B cell (primary cell): Measurements from ENCODE around the gene EXOC3L2. TPM values are rescaled to one million over a fixed set of nuclear protein-coding genes. Genes with fewer than 3 reads are reported as not detected.

Source experiments
- ATAC-seq: fragments of 200-7000 bp; cut with Tn5 transposase; one replicate; pipeline ENCODE4 v1.10.0; 2021; ENCODE audit warnings: low read depth, mild to moderate bottlenecking, moderate number of reproducible peaks, moderate library complexity
- CTCF ChIA-PET: fragments of 350-600 bp; sonication (Branson Sonifier 250); formaldehyde crosslinking; loops from one replicate; lab custom pipeline; 2021; ENCODE audit warnings: antibody characterized with exemption, inconsistent platforms; lab: Charles Lee
- POLR2A ChIA-PET: fragments of 350-600 bp; sonication (Branson Sonifier 250); formaldehyde crosslinking; loops from one replicate; lab custom pipeline; 2021; ENCODE audit warnings: antibody characterized with exemption; lab: Charles Lee
- DNase-seq: peaks from one replicate; pipeline ENCODE4 v3.0.0; 2013
- H2AFZ ChIP-seq: 2 replicates; pipeline ENCODE4 v1.6.1; 2012; ENCODE audit warnings: mild to moderate bottlenecking, low read depth, low read length; ENCODE audit not compliant: insufficient read depth, poor library complexity, severe bottlenecking
- H3K27ac ChIP-seq, 2 donors: 1 replicate in 1 of 2; 2 replicates in 1 of 2; pipeline ENCODE4 v1.5.1; 2012 to 2013; ENCODE audit warnings: low read length in 2 of 2, mild to moderate bottlenecking in 2 of 2, moderate library complexity in 1 of 2
- H3K27me3 ChIP-seq, 4 experiments: fragments of 200-600 bp in 1 of 4; sonication (generic) in 1 of 4; replicated peaks in 1 of 4; 1 replicate in 2 of 4; 2 replicates in 2 of 4; pipeline versions ENCODE4 v1.6.1 to v1.7.0; 2013 to 2016; ENCODE audit warnings: low read length in 3 of 4, mild to moderate bottlenecking in 2 of 4, mixed read lengths in 1 of 4, moderate library complexity in 1 of 4; ENCODE audit not compliant: insufficient read depth in 4 of 4, control insufficient read depth in 3 of 4; ENCODE audit errors: control extremely low read depth in 1 of 4
- H3K36me3 ChIP-seq, 2 experiments: replicated peaks in 1 of 2; 1 replicate in 1 of 2; 2 replicates in 1 of 2; pipeline versions ENCODE4 v1.6.1 to v1.7.1; 2013; ENCODE audit warnings: low read length in 1 of 2; ENCODE audit not compliant: insufficient read depth in 2 of 2, control insufficient read depth in 1 of 2; ENCODE audit errors: control extremely low read depth in 1 of 2, extremely low read depth in 1 of 2
- H3K4me1 ChIP-seq, 2 donors: fragments of 200-600 bp in 1 of 2; sonication (generic) in 1 of 2; 1 replicate in 1 of 2; 2 replicates in 1 of 2; pipeline versions ENCODE4 v1.5.1 to v1.6.1; 2013 to 2017; ENCODE audit warnings: low read length in 2 of 2; ENCODE audit not compliant: control insufficient read depth in 2 of 2, insufficient read depth in 2 of 2
- H3K4me2 ChIP-seq: replicated peaks from 2 replicates; pipeline ENCODE3; 2012; ENCODE audit warnings: mild to moderate bottlenecking, low read depth, low read length; ENCODE audit not compliant: poor library complexity, severe bottlenecking
- H3K4me3 ChIP-seq, 5 experiments: fragments of 200-600 bp in 1 of 5; sonication (generic) in 1 of 5; 1 replicate in 3 of 5; 2 replicates in 2 of 5; pipeline versions ENCODE4 v1.5.1 to v1.7.0; 2011 to 2016; ENCODE audit warnings: low read length in 4 of 5, mild to moderate bottlenecking in 4 of 5, low read depth in 2 of 5, control low read depth in 1 of 5, moderate library complexity in 1 of 5; ENCODE audit not compliant: insufficient read depth in 1 of 5; ENCODE audit errors: control extremely low read depth in 1 of 5, extremely low read depth in 1 of 5
- H3K79me2 ChIP-seq: fragments of 200-600 bp; sonication (generic); one replicate; pipeline ENCODE4 v1.6.0; 2016; ENCODE audit warnings: low read length; ENCODE audit not compliant: control insufficient read depth, insufficient read depth
- H3K9ac ChIP-seq: fragments of 200-600 bp; sonication (generic); 2 replicates; pipeline ENCODE4 v1.6.1; 2017; ENCODE audit warnings: mild to moderate bottlenecking, low read length, moderate library complexity
- H3K9me3 ChIP-seq, 3 donors: one replicate each; pipeline versions ENCODE4 v1.6.1 to v1.7.1; 2013; ENCODE audit warnings: low read length in 2 of 3; ENCODE audit not compliant: control insufficient read depth in 2 of 3, insufficient read depth in 1 of 3; ENCODE audit errors: control extremely low read depth in 1 of 3
- H4K20me1 ChIP-seq: 2 replicates; pipeline ENCODE4 v1.6.0; 2012; ENCODE audit warnings: mild to moderate bottlenecking, low read length; ENCODE audit not compliant: insufficient read depth, control insufficient read depth, poor library complexity, severe bottlenecking
- H3K27ac Mint-ChIP-seq: one replicate; pipeline ENCODE4 v1.8.0; 2021; ENCODE audit warnings: mixed read lengths
- H3K27me3 Mint-ChIP-seq: one replicate; pipeline ENCODE4 v1.8.0; 2021; ENCODE audit warnings: mixed read lengths
- H3K4me1 Mint-ChIP-seq: one replicate; pipeline ENCODE4 v1.8.0; 2021; ENCODE audit warnings: mixed read lengths
- H3K4me3 Mint-ChIP-seq: one replicate; pipeline ENCODE4 v1.8.0; 2021; ENCODE audit warnings: mixed read lengths
- H3K9me3 Mint-ChIP-seq: one replicate; pipeline ENCODE4 v1.8.0; 2022; ENCODE audit warnings: mixed read lengths; ENCODE audit not compliant: insufficient read depth
- CTCF ChIP-seq: fragments of 200-600 bp; IDR thresholded peaks from one replicate; pipeline ENCODE4 v1.8.0; 2022; ENCODE audit warnings: antibody characterized with exemption, mild to moderate bottlenecking
- EZH2 ChIP-seq: IDR thresholded peaks from 2 replicates; pipeline ENCODE4 v1.6.1; 2012; ENCODE audit warnings: borderline replicate concordance, low read depth, mild to moderate bottlenecking, moderate library complexity, low read length; ENCODE audit not compliant: insufficient read depth, poor library complexity, severe bottlenecking
- WGBS: methylation state at CpG from one replicate; pipeline ENCODE4 v1.1.5; 2013; ENCODE audit warnings: missing lambda C conversion rate; ENCODE audit not compliant: insufficient coverage; 5-methylcytosine and 5-hydroxymethylcytosine counted together
- intact Hi-C: fragments of 100-400 bp; cut with micrococcal nuclease; formaldehyde crosslinking; loops from one replicate; pipeline ENCODE4 v1.10.0; 2022
- polyA plus RNA-seq: library from polyadenylated mRNA; depleted of rRNA; stranded (reverse); fragments of >200 nt; gene quantifications from 2 replicates; pipeline ENCODE4 v1.2.3, GENCODE V29; 2012
- total RNA-seq, 2 donors: library from RNA; stranded (reverse); fragments of 120-200 nt in 1 of 2; gene quantifications; 1 replicate in 1 of 2; 2 replicates in 1 of 2; pipeline versions ENCODE4 v1.2.3 to v1.2.4, GENCODE V29; 2013 to 2022

Gene EXOC3L2
- total and polyA plus RNA-seq, 2 donors (not counting 1 experiment from before 2014, with no cell fraction given) = not detected

DNA sequence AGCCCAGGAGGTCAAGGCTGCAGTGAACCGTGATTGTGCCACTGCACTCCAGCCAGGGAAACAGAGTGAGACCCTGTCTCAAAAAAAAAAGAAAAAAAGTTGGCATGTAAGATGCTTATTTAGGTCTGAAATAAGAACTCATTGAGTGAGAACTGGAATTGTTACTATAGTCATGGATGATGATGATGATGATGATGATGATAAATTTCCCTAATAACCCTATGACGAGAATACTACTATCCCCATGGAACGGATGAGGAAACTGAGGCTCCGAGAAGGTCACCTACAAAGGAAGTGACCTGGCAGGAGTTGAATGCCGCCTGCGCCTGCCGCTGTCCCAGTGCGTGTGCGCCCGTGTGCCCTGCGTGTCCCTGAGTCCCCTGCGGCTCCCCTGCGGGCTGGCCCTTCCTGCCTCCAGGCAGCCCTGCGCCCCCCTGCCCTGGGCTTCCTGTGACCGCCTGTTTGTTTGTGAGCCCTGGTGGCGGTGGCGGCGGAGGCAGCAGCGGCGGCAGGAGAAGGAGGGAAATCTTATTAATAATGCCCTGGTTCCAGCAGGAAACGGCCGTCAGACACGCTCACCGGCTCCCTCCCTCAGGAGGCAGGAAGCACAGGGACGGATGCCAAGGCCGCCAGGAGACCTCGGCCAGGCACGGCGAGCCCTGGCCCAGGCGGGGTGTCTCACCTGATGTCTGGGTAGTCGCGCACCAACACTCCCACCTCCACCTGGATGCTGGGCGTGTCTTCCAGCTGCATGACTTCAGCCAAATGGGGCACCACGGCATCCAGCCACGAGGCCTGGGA lies 29.6 kb downstream of the EXOC3L2 start:
- no peak overlapping the region for H2AFZ ChIP-seq
- POLR2A ChIA-PET = no interaction called here
- no peaks in the 10 kb centered on the region for H3K4me1 ChIP-seq
- WGBS = 6% methylated on average over 34 of the region's 35 CpGs
- no peak overlapping the region for H3K4me2 ChIP-seq
- no peaks in the 10 kb centered on the region for H4K20me1 ChIP-seq
- Mint-ChIP-seq H3K4me1 (peaks cover 3% of the 10 kb centered on the region), H3K9me3 (no peaks in the 10 kb centered on the region), H3K27me3 (peaks cover 42% of the 10 kb centered on the region), H3K4me3 (no peak overlapping the region), H3K27ac (no peak overlapping the region)
- no peaks in the 10 kb centered on the region for H3K9me3 ChIP-seq
- H3K27me3 ChIP-seq = peaks cover 0 to 40% (median 11%) of the 10 kb centered on the region in 4 experiments
- intact Hi-C loops = no loop called here
- TF ChIP-seq EZH2 (no peak), CTCF (no peak)
- ATAC-seq (no peak), DNase-seq (no peak)
- no peaks in the 10 kb centered on the region for H3K79me2 ChIP-seq
- no peak overlapping the region for H3K4me3 ChIP-seq
- no peak overlapping the region for H3K9ac ChIP-seq
- CTCF ChIA-PET = no interaction called here
- no peaks in the 10 kb centered on the region for H3K36me3 ChIP-seq
- no peak overlapping the region for H3K27ac ChIP-seq

DNA sequence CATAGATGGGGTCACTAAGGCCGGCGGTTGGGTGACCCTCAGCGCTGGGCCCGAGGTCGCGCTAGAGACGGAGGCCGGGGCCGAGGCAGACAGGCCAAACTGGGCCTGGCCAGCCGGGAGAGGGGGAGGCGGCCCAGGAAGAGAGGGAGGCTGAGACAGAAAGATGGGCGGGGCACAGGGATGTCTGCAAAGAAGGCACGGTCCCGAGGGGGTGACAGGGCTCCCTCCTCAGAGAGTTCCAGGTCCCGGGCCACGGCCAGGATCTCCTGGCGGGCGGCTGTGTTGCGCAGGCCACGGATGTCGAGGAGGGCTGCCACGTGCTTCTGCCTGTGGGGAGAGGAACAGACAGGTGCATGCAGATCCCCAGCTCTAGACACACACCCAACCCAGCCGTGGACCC lies 32.2 kb downstream of the EXOC3L2 start:
- ChIA-PET CTCF (no interaction called here), POLR2A (no interaction called here)

More for the DNA sequence above, 32.2 kb downstream of the EXOC3L2 start:
- TF ChIP-seq EZH2 = no peak
- no peak for TF ChIP-seq CTCF
- no peaks in the 10 kb centered on the region for H3K36me3 ChIP-seq
- no peak overlapping the region for H3K4me3 Mint-ChIP-seq
- peaks cover 41% of the 10 kb centered on the region for H3K27me3 Mint-ChIP-seq
- no peak overlapping the region for H3K4me3 ChIP-seq
- H2AFZ ChIP-seq = no peak overlapping the region
- H3K27ac ChIP-seq = no peak overlapping the region
- H3K4me1 Mint-ChIP-seq = peaks cover 3% of the 10 kb centered on the region
- 86% methylated on average over 23 of the region's 23 CpGs for WGBS
- no peak overlapping the region for H3K4me2 ChIP-seq
- no peak for ATAC-seq
- no peaks in the 10 kb centered on the region for H3K9me3 ChIP-seq
- peaks cover 0 to 31% (median 9%) of the 10 kb centered on the region in 4 experiments for H3K27me3 ChIP-seq
- no peak overlapping the region for H3K9ac ChIP-seq
- intact Hi-C loops = no loop called here
- H3K79me2 ChIP-seq = no peaks in the 10 kb centered on the region
- no peaks in the 10 kb centered on the region for H3K9me3 Mint-ChIP-seq
- DNase-seq = no peak
- H3K4me1 ChIP-seq = no peaks in the 10 kb centered on the region
- H3K27ac Mint-ChIP-seq = no peak overlapping the region
- H4K20me1 ChIP-seq = no peaks in the 10 kb centered on the region
